ENCODE data around the gene DPP3.

DNA sequence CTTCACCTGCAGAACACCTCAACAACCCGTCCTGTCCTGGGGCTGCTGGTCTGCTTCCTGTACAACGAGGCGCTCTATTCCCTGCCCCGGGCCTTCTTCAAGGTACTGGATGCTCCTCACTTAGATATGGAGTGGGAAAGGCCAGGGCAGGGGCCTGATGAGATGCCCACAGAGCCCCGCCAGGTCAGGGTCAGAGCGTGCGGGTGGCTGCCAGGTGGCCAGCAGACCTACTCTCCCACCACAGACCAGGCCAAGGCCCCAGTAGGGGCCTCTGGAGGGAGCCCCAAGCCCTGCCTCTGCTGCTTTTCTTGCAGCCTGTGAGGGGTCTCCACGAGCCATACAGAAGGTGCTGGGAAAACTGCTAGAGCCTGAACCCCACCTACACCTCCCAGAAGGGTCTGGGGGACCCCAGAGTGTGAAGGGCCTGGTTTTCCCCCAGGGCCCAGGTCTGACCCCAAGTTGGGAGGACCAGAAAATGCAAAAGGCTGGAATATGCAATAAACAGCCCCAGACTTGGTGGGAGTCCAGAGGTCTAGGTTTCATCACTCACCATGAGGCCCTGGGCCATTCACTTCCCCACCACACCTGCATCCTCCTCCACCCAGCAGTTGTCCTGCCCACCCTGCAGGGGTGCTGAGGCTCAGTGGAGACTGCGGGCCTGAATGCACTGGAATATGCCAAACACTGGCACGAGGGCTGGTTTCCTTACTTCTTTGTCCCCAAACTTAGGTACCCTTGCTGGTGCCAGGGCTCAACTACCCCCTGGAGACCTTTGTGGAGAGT lies 50.9 kb downstream of the DPP3 start:
- TF ChIP-seq, protein P1, sequence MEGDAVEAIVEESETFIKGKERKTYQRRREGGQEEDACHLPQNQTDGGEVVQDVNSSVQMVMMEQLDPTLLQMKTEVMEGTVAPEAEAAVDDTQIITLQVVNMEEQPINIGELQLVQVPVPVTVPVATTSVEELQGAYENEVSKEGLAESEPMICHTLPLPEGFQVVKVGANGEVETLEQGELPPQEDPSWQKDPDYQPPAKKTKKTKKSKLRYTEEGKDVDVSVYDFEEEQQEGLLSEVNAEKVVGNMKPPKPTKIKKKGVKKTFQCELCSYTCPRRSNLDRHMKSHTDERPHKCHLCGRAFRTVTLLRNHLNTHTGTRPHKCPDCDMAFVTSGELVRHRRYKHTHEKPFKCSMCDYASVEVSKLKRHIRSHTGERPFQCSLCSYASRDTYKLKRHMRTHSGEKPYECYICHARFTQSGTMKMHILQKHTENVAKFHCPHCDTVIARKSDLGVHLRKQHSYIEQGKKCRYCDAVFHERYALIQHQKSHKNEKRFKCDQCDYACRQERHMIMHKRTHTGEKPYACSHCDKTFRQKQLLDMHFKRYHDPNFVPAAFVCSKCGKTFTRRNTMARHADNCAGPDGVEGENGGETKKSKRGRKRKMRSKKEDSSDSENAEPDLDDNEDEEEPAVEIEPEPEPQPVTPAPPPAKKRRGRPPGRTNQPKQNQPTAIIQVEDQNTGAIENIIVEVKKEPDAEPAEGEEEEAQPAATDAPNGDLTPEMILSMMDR (conservative IDR thresholded peaks at IDR 0.05; ENCODE audit: low read length): no peak
- no peak for TF ChIP-seq EZH2phosphoT487 (IDR thresholded peaks at IDR 0.05; ENCODE audit: borderline replicate concordance, low read depth, low read length)
